Liver (tissue), 9 donors: Measurements from ENCODE around the gene GALNT10. TPM values are rescaled to one million over a fixed set of nuclear protein-coding genes. Genes with fewer than 3 reads are reported as not detected.

Experiments used
- DNase-seq: peaks from one replicate; pipeline ENCODE4 v3.0.0-alpha.2; 2017; ENCODE audit warnings: low spot score
- H3K27ac ChIP-seq, 2 donors: one replicate each; pipeline ENCODE4 v1.7.0; 2013; ENCODE audit warnings: inconsistent platforms in 2 of 2, low read length in 2 of 2, control low read depth in 1 of 2, low read depth in 1 of 2, mild to moderate bottlenecking in 1 of 2
- H3K27me3 ChIP-seq, 4 donors: one replicate each; pipeline versions ENCODE4 v1.6.1 to v1.7.0; 2013; ENCODE audit warnings: low read length in 3 of 4, inconsistent platforms in 1 of 4, mild to moderate bottlenecking in 1 of 4, moderate library complexity in 1 of 4; ENCODE audit not compliant: control insufficient read depth in 4 of 4, insufficient read depth in 4 of 4
- H3K36me3 ChIP-seq, 4 donors: one replicate each; pipeline versions ENCODE4 v1.6.1 to v1.7.0; 2013; ENCODE audit warnings: low read length in 3 of 4, mild to moderate bottlenecking in 3 of 4, low read depth in 1 of 4, moderate library complexity in 1 of 4; ENCODE audit not compliant: control insufficient read depth in 4 of 4, insufficient read depth in 3 of 4
- H3K4me1 ChIP-seq, 4 donors: one replicate each; pipeline versions ENCODE4 v1.6.1 to v1.7.0; 2013; ENCODE audit warnings: low read length in 3 of 4, mild to moderate bottlenecking in 3 of 4, moderate library complexity in 1 of 4; ENCODE audit not compliant: control insufficient read depth in 4 of 4, insufficient read depth in 4 of 4
- H3K4me3 ChIP-seq, 3 donors: one replicate each; pipeline versions ENCODE4 v1.6.1 to v1.7.0; 2013; ENCODE audit warnings: low read length in 3 of 3, control low read depth in 1 of 3, low read depth in 1 of 3, mild to moderate bottlenecking in 1 of 3
- H3K9ac ChIP-seq, 2 donors: one replicate each; pipeline ENCODE4 v1.7.0; 2013; ENCODE audit warnings: low read length in 2 of 2, mild to moderate bottlenecking in 2 of 2, moderate library complexity in 2 of 2, control low read depth in 1 of 2, low read depth in 1 of 2
- H3K9me3 ChIP-seq, 4 donors: one replicate each; pipeline versions ENCODE4 v1.6.1 to v1.7.0; 2013; ENCODE audit warnings: low read length in 3 of 4; ENCODE audit not compliant: control insufficient read depth in 4 of 4
- ATF3 ChIP-seq: IDR thresholded peaks from 2 replicates; pipeline ENCODE4 v1.6.1; 2016; ENCODE audit warnings: antibody characterized with exemption
- CTCF ChIP-seq: fragments of 150-350 bp; IDR thresholded peaks from 2 replicates; pipeline ENCODE4 v1.5.1; 2017; ENCODE audit warnings: improper control_type of control experiment, low read depth, low read length; ENCODE audit not compliant: missing input control
- EGR1 ChIP-seq, 2 donors: IDR thresholded peaks; 2 replicates each; pipeline ENCODE4 v1.6.1; 2016 to 2018; ENCODE audit warnings: antibody characterized with exemption in 2 of 2, low read depth in 2 of 2
- FOXA1 ChIP-seq: IDR thresholded peaks from 2 replicates; pipeline ENCODE4 v1.6.1; 2016; ENCODE audit warnings: antibody characterized with exemption
- FOXA2 ChIP-seq: IDR thresholded peaks from 2 replicates; pipeline ENCODE4 v1.6.1; 2016; ENCODE audit warnings: antibody characterized with exemption
- GABPA ChIP-seq, 2 donors: IDR thresholded peaks in 1 of 2; conservative IDR thresholded peaks in 1 of 2; 2 replicates each; pipeline ENCODE4 v1.6.1; 2016; ENCODE audit warnings: antibody characterized with exemption in 2 of 2, mild to moderate bottlenecking in 1 of 2, moderate library complexity in 1 of 2
- HNF4A ChIP-seq, 2 donors: conservative IDR thresholded peaks; 2 replicates each; pipeline ENCODE4 v1.6.1; 2016; ENCODE audit warnings: antibody characterized with exemption in 2 of 2, mild to moderate bottlenecking in 2 of 2
- JUND ChIP-seq, 2 donors: IDR thresholded peaks; 2 replicates each; pipeline ENCODE4 v1.6.1; 2016; ENCODE audit warnings: antibody characterized with exemption in 2 of 2
- MAX ChIP-seq: IDR thresholded peaks from 2 replicates; pipeline ENCODE4 v1.6.1; 2016; ENCODE audit warnings: antibody characterized with exemption
- NR2F2 ChIP-seq: IDR thresholded peaks from 2 replicates; pipeline ENCODE4 v1.6.1; 2016; ENCODE audit warnings: antibody characterized with exemption
- RAD21 ChIP-seq, 2 donors: IDR thresholded peaks; 2 replicates each; pipeline ENCODE4 v1.6.1; 2016; ENCODE audit warnings: antibody characterized with exemption in 2 of 2, mild to moderate bottlenecking in 2 of 2
- REST ChIP-seq: IDR thresholded peaks from 2 replicates; pipeline ENCODE4 v1.6.1; 2016; ENCODE audit warnings: antibody characterized with exemption, mild to moderate bottlenecking
- RXRA ChIP-seq, 2 donors: IDR thresholded peaks; 2 replicates each; pipeline ENCODE4 v1.6.1; 2017 to 2018; ENCODE audit warnings: antibody characterized with exemption in 2 of 2, mild to moderate bottlenecking in 1 of 2
- SP1 ChIP-seq: IDR thresholded peaks from 2 replicates; pipeline ENCODE4 v1.6.1; 2018; ENCODE audit warnings: antibody characterized with exemption, mild to moderate bottlenecking
- TAF1 ChIP-seq: conservative IDR thresholded peaks from 2 replicates; pipeline ENCODE4 v1.6.1; 2016; ENCODE audit warnings: antibody characterized with exemption, mild to moderate bottlenecking
- YY1 ChIP-seq: IDR thresholded peaks from 2 replicates; pipeline ENCODE4 v1.6.1; 2016; ENCODE audit warnings: antibody characterized with exemption, mild to moderate bottlenecking
- ZBTB33 ChIP-seq: IDR thresholded peaks from 2 replicates; pipeline ENCODE4 v1.6.1; 2016; ENCODE audit warnings: antibody characterized with exemption
- WGBS: extraction: QIAGEN DNeasy Blood & Tissue Kit; methylation state at CpG from one replicate; pipeline ENCODE4 v1.1.7; 2013; 5-methylcytosine and 5-hydroxymethylcytosine counted together
- polyA plus RNA-seq, 2 donors: library from polyadenylated mRNA; stranded (reverse) in 1 of 2; unstranded in 1 of 2; fragments of 200-250 nt in 1 of 2; fragments of >200 nt in 1 of 2; fragmentation: Nextera tagmentation in 1 of 2; extraction: Ambion mirVana in 1 of 2; gene quantifications; one replicate each; pipeline versions ENCODE4 v1.2.1 to v1.2.3, GENCODE V29; 2013 to 2015
- total RNA-seq, 2 donors: library from RNA; depleted of rRNA; stranded (reverse); fragments of >200 nt; gene quantifications; one replicate each; pipeline ENCODE4 v1.2.3, GENCODE V29; 2014
- donor health status: healthy.
- donor health status: healthy.
- donor health status: healthy.
- donor health status: healthy.
- donor health status: healthy.

Gene GALNT10
- total and polyA plus RNA-seq, 4 donors = 1.1 to 17.8 (median 5.3) TPM

GRCh38 chr5:154366353-154366752 lies 175.8 kb downstream of the GALNT10 start:
- 97% methylated on average over 2 of the region's 2 CpGs for WGBS
- Histone ChIP-seq H3K4me1 (no peaks in the 10 kb centered on the region), H3K4me3 (no peak overlapping the region), H3K9me3 (no peaks in the 10 kb centered on the region), H3K27ac (no peak overlapping the region), H3K27me3 (no peaks in the 10 kb centered on the region), H3K36me3 (peaks cover 0 to 3% (median 0%) of the 10 kb centered on the region in 4 donors), H3K9ac (no peak overlapping the region)
- DNase-seq = no peak
- no peak for TF ChIP-seq RXRA (IDR thresholded peaks at IDR 0.05)
- TF ChIP-seq RAD21 (IDR thresholded peaks at IDR 0.05) = no peak
- no peak for TF ChIP-seq MAX
- no peak for TF ChIP-seq CTCF
- TF ChIP-seq HNF4A (conservative IDR thresholded peaks at IDR 0.05) = no peak
- TF ChIP-seq NR2F2 = no peak
- no peak for TF ChIP-seq REST
- no peak for TF ChIP-seq JUND (IDR thresholded peaks at IDR 0.05)
- TF ChIP-seq TAF1 = no peak
- TF ChIP-seq YY1 = no peak
- no peak for TF ChIP-seq ZBTB33
- no peak for TF ChIP-seq FOXA1
- no peak for TF ChIP-seq SP1

GRCh38 chr5:154367101-154367500 lies 176.6 kb downstream of the GALNT10 start:
- no peaks in the 10 kb centered on the region for H3K4me1 ChIP-seq
- H3K9me3 ChIP-seq = no peaks in the 10 kb centered on the region
- no peak overlapping the region for H3K27ac ChIP-seq
- DNase-seq = no peak
- H3K4me3 ChIP-seq = no peak overlapping the region
- no peak overlapping the region for H3K9ac ChIP-seq
- 96% methylated on average over 1 of the region's 1 CpG for WGBS
- H3K27me3 ChIP-seq = no peaks in the 10 kb centered on the region
- H3K36me3 ChIP-seq = peaks cover 0 to 3% (median 0%) of the 10 kb centered on the region in 4 donors
- no peak for TF ChIP-seq TAF1
- no peak for TF ChIP-seq YY1
- no peak for TF ChIP-seq RAD21 (IDR thresholded peaks at IDR 0.05)
- no peak for TF ChIP-seq FOXA2
- TF ChIP-seq SP1 = no peak
- TF ChIP-seq RXRA (IDR thresholded peaks at IDR 0.05) = no peak
- no peak for TF ChIP-seq CTCF
- no peak for TF ChIP-seq GABPA (IDR thresholded peaks at IDR 0.05 in 1 of 2, conservative IDR thresholded peaks at IDR 0.05 in 1 of 2)
- no peak for TF ChIP-seq ATF3
- no peak for TF ChIP-seq HNF4A (conservative IDR thresholded peaks at IDR 0.05)
- no peak for TF ChIP-seq EGR1 (IDR thresholded peaks at IDR 0.05; ENCODE audit: low read depth in 2 of 2)
- TF ChIP-seq MAX = no peak
- TF ChIP-seq JUND (IDR thresholded peaks at IDR 0.05) = no peak
- TF ChIP-seq FOXA1 = no peak
- no peak for TF ChIP-seq ZBTB33
